GM10248 (cell line): ENCODE results near the gene TSPAN10.
A peak's percentile ranks its signal among the peaks of the same experiment; 100 is the strongest.

Experiments
- CTCF ChIA-PET: fragments of 300-600 bp; sonication (Branson Sonifier 250); formaldehyde crosslinking; extraction: SDS; loops from one replicate; lab custom pipeline; 2021; ENCODE audit warnings: antibody characterized with exemption; lab: Yijun Ruan, JAX
- POLR2A ChIA-PET: fragments of 350-650 bp; sonication (Branson Sonifier 250); formaldehyde crosslinking; extraction: SDS; loops from one replicate; lab custom pipeline; 2020; ENCODE audit warnings: antibody characterized with exemption; lab: Yijun Ruan, JAX
- DNase-seq: peaks from one replicate; pipeline ENCODE4 v3.0.0; 2012; ENCODE audit errors: extremely low spot score
- CTCF ChIP-seq: IDR thresholded peaks from 2 replicates; pipeline ENCODE4 v1.5.1; 2012; ENCODE audit warnings: mild to moderate bottlenecking, low read depth; ENCODE audit errors: extremely low read depth, missing control alignments, control extremely low read depth

Gene TSPAN10

DNA sequence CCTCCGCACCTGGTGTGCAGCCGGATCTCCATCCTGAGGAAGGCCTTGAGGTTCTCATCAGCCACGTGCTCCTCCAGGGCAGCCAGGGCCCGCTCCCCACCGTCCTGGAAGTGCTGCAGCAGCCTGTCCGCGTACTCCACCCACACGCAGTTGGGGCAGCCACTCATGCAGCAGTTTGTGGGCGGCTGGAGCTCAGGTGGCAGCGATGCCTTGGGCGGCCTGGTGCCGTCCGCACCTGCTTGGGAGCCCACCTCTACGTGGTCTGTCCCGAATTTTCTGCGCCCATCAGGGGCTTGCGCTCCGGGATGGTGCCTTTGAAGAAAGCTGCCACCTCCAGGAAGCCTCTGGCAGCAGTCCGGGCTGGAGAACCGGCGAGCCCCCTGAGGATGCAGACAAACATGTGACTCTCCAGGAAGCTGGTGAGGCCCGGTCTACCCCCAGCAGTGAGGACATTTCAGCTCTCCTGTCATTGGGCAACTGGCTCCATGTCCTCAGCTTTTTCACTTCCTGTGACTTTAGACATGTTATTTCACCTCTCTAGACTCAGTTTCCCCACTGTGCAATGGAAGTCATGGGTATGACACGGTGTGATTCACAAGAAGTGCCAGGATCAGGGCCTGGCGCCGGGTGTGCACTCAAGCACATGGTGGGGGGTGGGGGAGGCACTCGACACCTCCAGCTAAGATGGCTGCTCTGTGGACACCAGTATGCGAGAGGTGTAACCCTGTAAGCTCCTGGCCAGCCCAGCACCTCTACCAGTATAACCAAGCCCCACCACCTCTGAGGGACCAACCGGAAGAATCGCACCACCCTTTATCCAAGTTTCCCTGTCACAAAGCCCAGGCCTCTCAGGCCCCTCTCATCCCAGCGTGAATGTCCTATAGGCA, 28.5 kb downstream of the TSPAN10 start:
- POLR2A ChIA-PET, result interaction anchor here (0.5 kb wide), 1 partner anchor 534 kb away, joined by 3 read pairs; no protein-coding TSS in a partner anchor
- peak; percentile 63 for DNase-seq
- CTCF ChIA-PET, result interaction anchor here (0.6 to 3.9 kb wide), 4 partner anchors 9 to 38 kb away, joined by 3 to 16 read pairs (median 4); partner anchors contain the start of genes MRPL12 and PDE6G
- TF ChIP-seq CTCF, result no peak

DNA sequence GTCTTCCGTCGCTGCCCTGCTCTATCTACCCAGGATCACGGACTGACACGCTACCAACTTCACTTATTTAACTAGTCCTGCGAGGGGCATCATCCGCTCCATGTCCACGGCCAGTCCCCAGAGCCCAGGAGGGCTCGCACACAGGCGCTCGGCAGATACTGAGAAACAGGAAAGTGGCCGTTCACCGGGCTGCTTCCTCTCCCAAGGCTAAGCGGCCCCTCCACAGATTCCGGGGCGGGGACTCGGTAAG, 29.0 kb downstream of the TSPAN10 start:
- no peak for TF ChIP-seq CTCF
- POLR2A ChIA-PET, result interaction anchor here (0.5 kb wide), 1 partner anchor 533 kb away, joined by 3 read pairs; no protein-coding TSS in a partner anchor
- CTCF ChIA-PET, result interaction anchor here (1.5 to 3.9 kb wide), 3 partner anchors 9 to 37 kb away, joined by 3 to 16 read pairs (median 4); partner anchors contain the start of genes MRPL12 and PDE6G
- DNase-seq, result no peak

GRCh38 chr17:81666342-81667191, 29.6 kb downstream of the TSPAN10 start, which contains the start of the genes CCDC137 and OXLD1:
CCDC137 (plus strand) TSS chr17:81666737; CDS start chr17:81666767, 30 bp downstream.
OXLD1 (minus strand) TSS chr17:81666605; CDS start chr17:81666577, 28 bp downstream.
- ChIA-PET CTCF (interaction anchor here (1.5 to 3.9 kb wide), 3 partner anchors 10 to 37 kb away, joined by 3 to 16 read pairs (median 4); partner anchors contain the start of genes MRPL12 and PDE6G), POLR2A (interaction anchor here (0.5 kb wide), 1 partner anchor 532 kb away, joined by 3 read pairs; no protein-coding TSS in a partner anchor)
- no peak for TF ChIP-seq CTCF
- peak; percentile 99 for DNase-seq

DNA sequence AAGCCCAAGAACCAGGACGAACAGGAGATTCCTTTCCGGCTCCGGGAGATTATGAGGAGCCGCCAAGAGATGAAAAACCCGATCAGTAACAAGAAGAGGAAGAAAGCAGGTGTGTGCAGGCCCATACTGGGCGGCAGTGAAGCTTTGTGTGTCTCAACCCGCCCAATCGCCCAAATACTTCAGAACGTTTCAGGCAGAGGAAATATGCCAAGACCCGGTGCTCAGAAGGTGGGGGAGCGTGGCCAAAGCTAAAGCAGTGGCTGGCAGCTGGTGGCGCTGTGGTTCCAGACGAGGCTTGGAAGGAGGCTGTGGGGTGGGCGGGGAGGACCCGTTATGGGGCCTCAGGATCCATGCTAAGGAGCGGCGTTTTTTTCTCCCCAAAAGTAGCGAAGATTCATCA, 30.8 kb downstream of the TSPAN10 start:
- TF ChIP-seq CTCF, result no peak
- ChIA-PET CTCF (interaction anchor here (3.9 kb wide), 1 partner anchor 8 kb away, joined by 16 read pairs; no protein-coding TSS in a partner anchor), POLR2A (no interaction called here)
- DNase-seq, result no peak

GRCh38 chr17:81672504-81672903, 35.5 kb downstream of the TSPAN10 start:
- no peak for DNase-seq
- no peak for TF ChIP-seq CTCF
- CTCF ChIA-PET, result interaction anchor here (1.2 kb wide), 1 partner anchor 287 kb away, joined by 3 read pairs; no protein-coding TSS in a partner anchor
- POLR2A ChIA-PET, result interaction anchor here (1.3 kb wide), 1 partner anchor 29 kb away, joined by 3 read pairs; no protein-coding TSS in a partner anchor
